Choroid plexus epithelial cell (primary cell): ENCODE data around the gene CYB5B.

ENCODE experiments used
- DNase-seq: peaks from one replicate; pipeline ENCODE4 v3.0.0-alpha.2; 2010; ENCODE audit warnings: low read depth
- H3K4me3 ChIP-seq: 2 replicates; pipeline ENCODE4 v1.5.1; 2011; ENCODE audit warnings: low read depth, mild to moderate bottlenecking, control low read depth, low read length, moderate library complexity
- CTCF ChIP-seq: conservative IDR thresholded peaks from 2 replicates; pipeline ENCODE4 v1.5.1; 2011; ENCODE audit warnings: low read depth, mild to moderate bottlenecking, control low read depth, inconsistent platforms, low read length, moderate library complexity

Gene CYB5B

GRCh38 chr16:69466547-69466946 lies 42.1 kb downstream of the CYB5B start:
- no peak overlapping the region for H3K4me3 ChIP-seq
- TF ChIP-seq CTCF: no peak
- no peak for DNase-seq

- TF ChIP-seq CTCF: no peak
- H3K4me3 ChIP-seq: no peak overlapping the region
- no peak for DNase-seq
Observed at GRCh38 chr16:69467080-69467479, 42.7 kb downstream of the CYB5B start.

GRCh38 chr16:69467531-69468204 lies 43.2 kb downstream of the CYB5B start:
- no peak overlapping the region for H3K4me3 ChIP-seq
- no peak for TF ChIP-seq CTCF

GRCh38 chr16:69469807-69470561 lies 45.6 kb downstream of the CYB5B start:
- TF ChIP-seq CTCF: no peak
- DNase-seq: no peak
- H3K4me3 ChIP-seq: no peak overlapping the region

More at GRCh38 chr16:69467531-69468204, 43.2 kb downstream of the CYB5B start:
- DNase-seq: no peak

GRCh38 chr16:69471121-69471520 lies 46.7 kb downstream of the CYB5B start:
- no peak for TF ChIP-seq CTCF
- no peak overlapping the region for H3K4me3 ChIP-seq
- DNase-seq: no peak

GRCh38 chr16:69474408-69474807 lies 50.0 kb downstream of the CYB5B start:
- no peak overlapping the region for H3K4me3 ChIP-seq
- no peak for TF ChIP-seq CTCF
- no peak for DNase-seq
